NCI-H2227 (cell line): ENCODE measurements around the gene CRY2.
"Not testable (repeated sequence)": the region's sequence is repeated elsewhere in the genome, so short reads cannot be mapped to it uniquely, and the experiment has no call there.

ENCODE experiments used
- DNase-seq: peaks from one replicate; lab custom pipeline; 2025; ENCODE audit not compliant: unreplicated experiment; lab: John Stamatoyannopoulos, UW

Gene CRY2

GRCh38 chr11:45897556-45897955, 50.3 kb downstream of the CRY2 start:
- DNase-seq: no peak

GRCh38 chr11:45899086-45899447, 51.8 kb downstream of the CRY2 start:
- no peak for DNase-seq

- DNase-seq: peak; percentile 96
These were observed 52.3 kb downstream of the CRY2 start for GRCh38 chr11:45899448-45900174.

GRCh38 chr11:45900175-45900800, 53.0 kb downstream of the CRY2 start:
- not testable (repeated sequence) for DNase-seq

- DNase-seq: peak; percentile 20
These were observed 53.8 kb downstream of the CRY2 start for GRCh38 chr11:45900916-45901617.

GRCh38 chr11:45901626-45902025, 54.4 kb downstream of the CRY2 start:
- no peak for DNase-seq

- DNase-seq: no peak
These were observed 55.4 kb downstream of the CRY2 start for GRCh38 chr11:45902452-45903380.

- DNase-seq: no peak
These were observed 57.1 kb downstream of the CRY2 start for GRCh38 chr11:45904309-45904915.

- no peak for DNase-seq
These were observed 57.8 kb downstream of the CRY2 start for GRCh38 chr11:45905095-45905494.

- not testable (repeated sequence) for DNase-seq
These were observed 58.3 kb downstream of the CRY2 start for GRCh38 chr11:45905576-45905975.

GRCh38 chr11:45906096-45906682, 58.9 kb downstream of the CRY2 start:
- no peak for DNase-seq

GRCh38 chr11:45906965-45907611, 59.8 kb downstream of the CRY2 start, which contains the start of gene FREY1:
Gene FREY1 (minus strand): TSS chr11:45907271. CDS start chr11:45907245, 26 bp downstream.
- no peak for DNase-seq

- DNase-seq: no peak
These were observed 60.7 kb downstream of the CRY2 start for GRCh38 chr11:45907911-45908370.

- no peak for DNase-seq
These were observed 62.6 kb downstream of the CRY2 start for GRCh38 chr11:45909594-45910475.

- no peak for DNase-seq
These were observed 63.3 kb downstream of the CRY2 start for GRCh38 chr11:45910623-45911022.

- DNase-seq: no peak
These were observed 66.2 kb downstream of the CRY2 start for GRCh38 chr11:45913514-45913913.

- DNase-seq: no peak
These were observed 66.8 kb downstream of the CRY2 start for GRCh38 chr11:45913942-45914635.

- DNase-seq: no peak
These were observed 68.2 kb downstream of the CRY2 start for GRCh38 chr11:45915446-45915845.
